KBM-7 (cell line): ENCODE results near the gene KAZN.
A peak's percentile ranks its signal among the peaks of the same experiment; 100 is the strongest.

Experiments used
- DNase-seq: peaks from one replicate; pipeline ENCODE4 v3.0.0-alpha.2; 2015
- in situ Hi-C: fragments of 300-500 bp; cut with MboI; formaldehyde crosslinking; loops from 2 replicates; pipeline ENCODE4 v1.14.3; 2020; ENCODE audit warnings: low sequenced_read_pairs, low pct_unique_long_range_greater_than_20kb, mixed read lengths

KAZN gene

DNA sequence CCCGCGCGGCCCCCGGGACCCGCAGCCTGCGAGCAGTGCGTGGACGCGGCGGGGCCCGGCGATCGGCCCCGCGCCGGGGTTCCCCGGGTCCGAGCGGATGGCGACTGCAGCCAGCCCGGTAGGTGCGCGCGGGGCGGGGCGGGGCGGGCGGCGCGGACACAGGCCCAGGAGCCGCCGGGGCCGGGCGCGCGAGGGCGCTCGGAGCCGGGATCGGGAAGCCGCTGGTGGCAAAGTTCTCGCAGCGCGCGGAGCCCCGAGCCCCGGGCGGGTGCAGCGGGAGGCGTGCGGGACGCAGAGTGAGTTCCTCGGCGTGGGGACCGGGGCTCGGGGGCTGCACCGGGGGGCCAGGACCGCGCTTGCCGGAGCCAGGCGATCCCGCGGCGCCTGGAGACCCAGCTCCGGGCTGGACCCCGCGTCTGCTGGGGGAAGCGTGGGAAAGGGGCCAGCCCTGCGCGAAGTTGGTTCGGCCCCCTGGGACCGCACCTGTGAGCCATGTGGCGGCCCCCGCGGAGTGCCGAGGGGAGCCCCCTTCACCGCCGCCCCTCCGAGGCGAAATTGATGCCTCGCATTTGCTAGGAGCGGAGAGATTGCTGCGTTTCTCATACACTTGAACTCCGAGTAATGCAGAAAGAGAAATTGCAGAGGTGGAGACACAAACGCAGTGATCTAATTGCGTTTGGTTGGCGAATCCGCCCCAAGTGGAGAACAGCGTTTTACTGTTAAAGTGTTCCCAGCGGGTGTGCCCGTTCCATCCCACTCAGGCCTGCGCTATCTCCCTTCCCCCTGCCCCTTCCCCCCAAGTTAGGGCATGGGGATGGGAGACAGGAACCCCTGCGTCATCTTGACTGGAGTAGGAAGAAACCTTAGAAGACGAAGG, 326.2 kb downstream of the KAZN start:
- in situ Hi-C loops, result no loop called here
- DNase-seq, result peak; percentile 40

DNA sequence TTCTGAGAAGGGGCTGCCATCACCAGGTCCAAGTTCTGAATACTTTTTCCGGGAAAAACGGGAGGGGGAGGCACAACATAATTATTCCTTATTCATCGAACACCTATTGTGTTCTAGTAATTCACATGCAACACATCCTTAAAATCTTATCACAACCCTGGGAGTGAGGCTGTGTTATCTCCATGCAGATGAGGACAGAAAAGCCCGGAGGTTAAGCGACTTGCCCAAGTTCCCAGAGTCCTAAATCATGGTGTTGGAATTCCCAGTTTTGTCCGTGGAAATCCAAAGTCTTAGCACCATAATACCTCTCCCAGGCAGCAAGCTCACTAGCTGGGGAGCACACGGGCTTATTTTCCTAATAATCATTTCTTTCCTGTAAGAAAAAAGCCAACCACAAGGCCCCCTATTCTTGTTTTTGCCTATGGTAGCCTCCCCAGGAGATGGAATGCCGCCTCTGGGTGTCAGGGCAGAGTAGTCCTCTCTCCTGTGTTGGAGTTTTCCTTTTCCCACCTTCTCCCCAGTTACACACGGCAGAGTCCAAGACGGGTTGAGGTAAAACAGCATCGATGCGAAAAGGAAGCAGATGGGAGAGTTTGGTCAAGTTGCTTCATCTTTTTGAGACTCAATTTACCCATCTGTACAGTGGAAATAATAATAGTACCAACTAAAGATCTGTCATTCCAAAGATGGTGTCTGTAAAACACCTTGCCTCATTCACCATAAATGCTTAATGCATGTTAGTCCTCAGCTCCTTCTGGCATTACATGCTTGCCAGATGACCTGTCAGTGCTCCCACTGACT, 327.1 kb downstream of the KAZN start:
- in situ Hi-C loops, result no loop called here
- no peak for DNase-seq

DNA sequence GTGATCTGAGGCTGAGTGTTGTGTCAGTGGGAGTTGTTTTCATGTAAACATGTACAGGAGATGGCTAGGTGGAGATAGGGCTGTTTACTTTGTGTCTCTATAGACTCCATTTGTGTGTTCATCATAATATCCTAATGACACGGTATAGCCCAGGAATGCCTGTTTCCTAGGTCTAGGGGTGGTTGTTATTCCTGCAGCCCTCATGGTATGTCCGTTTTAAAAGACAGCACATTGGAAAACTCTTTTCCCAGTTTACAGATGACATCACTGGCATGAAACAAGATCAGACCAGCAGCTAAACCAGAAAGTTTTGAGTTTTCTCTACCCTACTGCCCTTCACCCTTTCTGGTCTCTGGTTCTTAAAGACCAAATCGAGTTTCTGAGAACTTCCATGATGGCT, 327.7 kb downstream of the KAZN start:
- in situ Hi-C loops, result no loop called here
- DNase-seq, result no peak

DNA sequence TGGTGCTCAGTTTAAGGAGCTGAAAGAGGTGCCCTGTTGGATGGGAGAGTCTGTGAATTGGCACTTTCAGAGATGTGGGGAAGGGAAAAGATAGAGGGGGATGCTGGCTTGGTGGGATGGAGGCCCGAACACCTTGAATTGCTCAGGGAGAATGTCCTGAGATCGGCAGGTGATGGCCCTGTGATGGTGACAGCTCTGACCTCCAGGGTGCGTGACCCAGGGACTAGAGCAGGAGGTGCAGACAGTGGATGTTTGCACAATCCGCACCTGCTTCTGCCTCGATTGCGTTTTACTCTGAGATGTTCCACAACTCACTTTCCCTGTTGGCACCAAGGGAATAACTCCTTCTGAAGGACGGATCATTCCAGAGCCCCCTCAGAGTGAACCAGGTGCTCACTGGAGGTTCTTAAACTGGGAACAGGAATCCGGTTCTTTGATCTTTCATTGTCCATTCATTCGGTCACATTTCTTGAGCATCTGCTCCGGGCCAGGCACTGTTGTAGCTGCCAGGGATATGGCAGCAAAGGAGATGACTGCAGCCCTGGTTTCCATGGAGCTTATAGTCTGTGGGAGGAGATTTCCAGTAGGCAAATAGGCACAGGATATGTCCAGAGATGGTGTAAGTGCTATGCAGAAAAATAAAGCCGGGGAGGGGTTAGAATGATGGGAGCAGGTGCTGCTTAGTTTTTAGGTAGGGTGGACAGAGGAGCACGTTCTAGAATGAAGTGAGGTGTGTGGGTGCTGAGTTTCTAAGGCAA, 328.5 kb downstream of the KAZN start:
- in situ Hi-C loops, result no loop called here
- DNase-seq, result no peak

DNA sequence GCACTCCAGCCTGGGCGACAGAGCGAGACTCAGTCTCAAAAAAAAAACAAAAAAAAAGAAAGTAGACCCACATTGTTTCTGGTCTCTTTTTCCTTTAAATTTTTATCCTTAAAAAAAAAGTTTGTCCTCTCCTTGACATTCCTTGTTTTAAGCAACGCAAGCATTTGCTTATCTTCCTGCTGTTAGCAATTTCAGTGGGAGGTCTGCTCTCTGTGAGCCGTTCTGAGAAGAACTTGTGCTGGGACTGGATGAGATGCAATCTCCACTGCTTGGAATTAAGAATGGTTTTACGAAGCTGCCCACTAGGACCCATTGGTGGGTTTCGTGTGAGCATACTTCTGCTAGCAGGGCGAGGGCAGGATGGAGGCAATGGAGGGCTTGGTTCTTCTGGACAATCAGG, 329.9 kb downstream of the KAZN start:
- no peak for DNase-seq
- in situ Hi-C loops, result no loop called here

DNA sequence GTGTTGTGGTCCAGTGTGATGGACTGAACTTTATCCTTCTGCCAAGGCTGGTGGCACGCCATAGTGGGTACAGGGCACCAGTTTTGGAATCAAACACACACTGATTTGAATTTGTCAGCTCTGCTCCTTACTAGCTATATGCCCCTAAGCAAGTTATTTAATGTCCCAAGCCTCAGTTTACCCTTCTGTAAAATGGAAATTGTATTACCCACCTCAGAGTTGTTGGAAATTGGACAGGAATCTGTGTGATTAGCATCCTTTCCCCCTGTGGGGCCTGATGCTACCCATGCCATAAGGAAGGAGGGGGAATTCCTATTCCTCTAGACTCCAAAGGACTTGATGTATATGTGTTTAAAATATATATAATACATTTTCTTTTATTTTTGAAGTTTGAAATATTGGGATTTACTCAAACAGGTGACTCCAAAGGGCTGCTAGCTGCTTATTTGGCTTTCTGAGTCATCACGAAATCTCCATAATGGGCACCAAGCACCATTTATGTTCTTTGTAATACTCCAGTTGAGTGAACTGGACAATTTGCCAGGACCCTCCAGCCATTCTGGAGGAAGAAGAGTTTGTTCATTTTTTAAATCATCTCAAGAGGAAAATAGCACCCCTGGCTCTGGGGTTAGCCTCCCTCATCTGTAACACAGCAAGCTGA, 330.5 kb downstream of the KAZN start:
- in situ Hi-C loops, result no loop called here

DNA sequence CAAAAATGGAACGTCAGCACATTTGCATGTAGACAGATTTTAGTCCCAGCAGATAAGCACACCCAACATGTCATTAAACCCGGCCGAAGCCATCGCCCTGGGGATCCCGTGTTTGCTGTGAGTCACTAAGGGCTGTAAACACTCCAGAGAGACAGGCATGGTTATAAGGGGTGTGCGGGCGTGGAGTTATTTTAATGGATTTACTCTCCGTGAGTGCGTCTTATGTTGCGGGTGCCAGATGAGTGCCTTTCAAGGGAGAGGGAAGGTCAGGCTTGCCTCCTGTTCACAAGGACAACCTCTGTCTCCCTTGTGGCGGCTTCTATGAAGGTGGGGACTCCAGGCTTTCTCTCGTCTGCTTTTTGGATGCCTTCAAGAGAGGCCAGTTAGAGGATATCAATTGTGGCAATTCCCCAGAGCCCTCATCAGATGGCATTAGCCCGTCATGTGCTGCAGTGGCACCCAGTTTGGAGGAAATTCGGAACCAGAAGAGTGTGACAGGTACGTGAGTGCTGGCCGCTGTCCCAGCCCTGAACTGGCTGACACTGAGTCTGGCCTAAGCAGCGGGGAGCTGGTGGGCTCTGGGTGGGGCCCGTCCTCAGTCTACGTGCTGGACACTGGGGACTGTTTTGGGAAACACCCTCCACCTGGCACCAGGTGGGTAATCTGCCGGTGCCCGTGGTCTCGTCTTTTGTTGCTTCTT, 331.2 kb downstream of the KAZN start:
- in situ Hi-C loops, result no loop called here
- no peak for DNase-seq

More for the DNA sequence above, 330.5 kb downstream of the KAZN start:
- no peak for DNase-seq

DNA sequence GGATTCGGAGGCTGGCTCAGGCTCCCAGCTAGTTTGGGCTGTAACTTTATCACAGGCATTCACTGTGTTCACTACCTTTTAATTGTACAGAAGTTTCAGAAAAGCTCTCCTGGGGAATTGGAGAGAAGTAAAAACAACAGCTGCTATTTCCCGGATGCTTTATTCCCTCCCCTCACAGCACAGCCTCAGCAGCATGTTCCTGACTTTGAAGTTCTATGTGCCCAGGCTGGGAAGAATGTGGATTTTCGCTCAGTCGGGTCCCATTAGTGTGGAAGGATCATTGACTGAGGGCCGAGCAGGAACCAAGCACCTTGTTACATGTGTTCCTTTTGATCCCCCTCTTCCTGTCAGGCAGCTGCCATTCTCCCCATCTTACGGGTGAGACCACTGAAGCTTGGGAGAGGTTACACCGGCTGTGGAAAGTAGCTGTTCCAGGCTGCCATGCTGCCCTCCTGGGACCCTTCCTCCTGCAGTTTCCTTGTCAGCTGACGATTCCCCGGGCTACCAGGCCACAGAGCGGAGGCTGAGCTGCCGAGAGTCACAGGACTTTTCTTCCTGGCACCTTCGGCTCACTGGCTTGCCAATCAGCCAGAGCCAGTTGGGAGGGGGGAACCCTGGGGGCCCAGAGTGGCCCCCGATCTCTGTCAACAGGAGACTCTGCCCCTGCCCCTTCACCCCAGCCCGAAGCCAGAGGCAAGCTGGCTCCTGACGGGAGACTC, 331.9 kb downstream of the KAZN start:
- in situ Hi-C loops, result no loop called here
- no peak for DNase-seq

DNA sequence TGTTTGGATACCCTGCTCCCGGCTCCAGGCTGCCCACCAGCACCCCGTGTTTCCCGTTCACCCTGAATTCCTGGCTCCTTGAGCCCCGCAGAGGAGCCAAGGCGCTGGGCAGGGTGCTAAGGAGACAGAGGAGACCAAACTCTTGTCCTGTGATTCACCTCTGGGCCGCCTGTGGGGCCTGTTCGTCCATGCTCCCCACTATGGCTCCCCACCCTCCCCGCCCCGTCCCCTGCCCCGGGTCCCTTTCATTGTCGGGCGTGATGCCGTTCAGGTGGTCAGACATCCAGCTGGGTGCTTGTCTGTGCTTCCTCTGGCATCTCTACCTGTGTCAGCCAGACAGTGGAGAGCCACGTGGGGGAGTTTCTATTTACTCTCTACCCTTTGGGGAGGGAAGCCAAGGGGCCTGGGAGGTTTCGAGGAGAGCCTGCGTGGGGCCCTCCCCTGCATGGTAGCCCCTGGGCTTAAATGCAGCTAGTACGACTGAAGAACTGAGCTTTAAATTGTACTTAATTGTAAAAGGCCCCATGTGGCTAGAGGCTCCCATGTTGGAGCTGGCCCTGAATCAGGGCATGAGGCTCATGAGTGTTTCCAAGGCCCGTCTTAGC, 333.7 kb downstream of the KAZN start:
- in situ Hi-C loops, result no loop called here
- DNase-seq, result no peak

DNA sequence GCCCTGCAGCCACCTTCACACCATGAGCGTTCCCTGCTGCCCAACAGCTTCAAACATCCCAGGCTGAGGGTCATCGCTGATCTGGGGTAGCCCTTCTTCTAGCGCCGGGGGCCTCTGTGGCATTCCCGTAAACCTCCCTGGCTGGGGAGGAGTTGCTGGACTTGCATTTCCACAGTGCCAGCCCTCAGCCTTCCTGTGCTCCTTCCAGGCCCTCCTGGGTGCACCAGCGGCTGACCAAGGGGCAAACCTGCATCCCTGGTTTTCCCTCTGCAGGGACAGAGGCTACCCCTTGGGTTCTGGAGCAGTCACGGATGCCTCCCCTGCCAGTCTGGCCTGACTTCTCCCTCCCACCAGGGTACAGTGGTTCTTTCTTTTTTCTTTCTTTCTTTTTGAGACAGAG, 336.4 kb downstream of the KAZN start:
- no peak for DNase-seq
- in situ Hi-C loops, result no loop called here

DNA sequence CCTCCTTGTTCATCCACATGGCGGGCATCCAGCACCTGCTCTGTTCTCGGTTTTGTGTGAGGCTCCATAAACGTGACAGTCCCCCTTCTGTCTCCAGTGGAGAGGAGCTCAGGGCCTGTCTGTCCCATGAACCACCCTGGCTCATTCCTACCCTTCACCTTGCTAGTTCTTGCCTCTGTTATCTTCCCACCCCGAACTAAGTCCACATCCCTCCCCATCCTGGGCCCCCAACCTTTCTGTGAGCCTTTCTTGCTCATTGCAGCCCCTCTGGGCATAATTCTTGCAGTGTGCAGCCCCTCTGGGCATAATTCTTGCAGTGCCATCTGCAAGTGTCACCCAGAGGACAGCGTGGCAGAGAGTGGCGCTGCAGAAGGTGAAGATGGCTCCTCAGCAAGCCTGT, 338.3 kb downstream of the KAZN start:
- in situ Hi-C loops, result no loop called here
- no peak for DNase-seq

DNA sequence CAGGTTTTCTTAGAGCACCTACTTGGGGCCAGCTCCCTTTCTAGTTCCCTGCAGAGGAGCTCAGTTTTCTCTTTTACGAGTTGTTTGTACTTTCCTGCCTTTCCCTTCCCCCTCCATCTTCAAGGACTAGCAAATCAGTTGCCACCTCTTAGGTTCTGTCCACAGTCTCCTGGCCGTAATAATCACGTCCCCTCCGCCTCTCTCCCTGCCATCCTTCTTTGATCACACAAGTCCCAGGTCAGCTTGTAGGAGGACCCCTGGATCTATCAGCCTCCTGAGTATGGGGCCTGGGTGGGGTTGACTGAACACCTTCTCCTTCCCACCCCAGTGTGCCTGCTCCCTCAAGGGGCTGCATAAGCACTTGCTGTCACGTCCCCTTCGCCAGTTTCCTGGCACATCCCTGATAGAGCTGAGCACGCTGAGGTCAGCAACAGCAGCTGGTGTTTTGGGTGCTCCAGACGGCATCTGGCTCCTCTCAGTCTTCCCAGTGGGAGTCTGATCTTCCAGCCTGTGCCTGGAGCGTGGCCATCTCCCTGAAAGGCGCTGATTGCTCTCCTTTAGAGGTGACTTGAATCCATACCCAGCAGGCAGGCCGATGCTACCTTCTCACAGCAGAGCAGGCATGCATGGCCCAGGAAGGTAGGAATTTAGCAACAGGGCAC, 338.9 kb downstream of the KAZN start:
- DNase-seq, result no peak
- in situ Hi-C loops, result no loop called here

DNA sequence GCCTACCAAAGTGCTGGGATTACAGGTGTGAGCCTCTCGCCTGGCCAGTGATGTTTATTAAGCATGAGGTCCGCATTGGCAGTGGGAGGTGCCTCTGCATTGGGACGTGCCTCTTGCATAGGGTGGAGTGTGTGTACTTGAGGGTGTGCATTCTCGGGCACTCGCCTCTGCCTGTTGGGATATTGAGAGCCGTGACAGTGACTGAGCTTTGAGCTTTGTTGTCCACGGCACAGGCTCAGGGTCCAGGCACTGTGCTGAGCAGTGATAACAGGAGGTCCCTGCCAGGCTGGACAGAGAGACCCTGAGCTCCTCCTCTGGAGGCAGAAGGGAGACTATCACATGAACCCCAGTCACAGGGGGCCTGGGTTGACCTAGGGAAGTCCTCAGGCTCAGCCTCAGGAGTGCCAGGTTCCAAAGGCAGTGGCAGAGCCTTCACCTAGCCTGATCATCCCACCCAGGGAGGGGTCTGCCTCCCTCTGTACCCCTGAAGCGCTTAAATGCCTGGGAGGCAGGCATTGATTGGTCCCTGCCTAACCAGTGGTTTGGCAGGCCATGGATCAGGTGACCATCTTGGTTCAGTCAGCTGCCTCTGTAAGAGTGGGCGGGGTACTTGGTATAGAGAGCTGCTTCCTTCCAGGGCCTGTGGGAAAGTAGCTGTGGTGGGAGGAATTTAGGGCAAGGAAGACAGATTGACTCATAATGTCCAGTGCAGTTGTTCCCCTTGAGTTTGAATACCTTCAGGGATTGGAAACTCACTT, 341.2 kb downstream of the KAZN start:
- in situ Hi-C loops, result no loop called here
- no peak for DNase-seq

DNA sequence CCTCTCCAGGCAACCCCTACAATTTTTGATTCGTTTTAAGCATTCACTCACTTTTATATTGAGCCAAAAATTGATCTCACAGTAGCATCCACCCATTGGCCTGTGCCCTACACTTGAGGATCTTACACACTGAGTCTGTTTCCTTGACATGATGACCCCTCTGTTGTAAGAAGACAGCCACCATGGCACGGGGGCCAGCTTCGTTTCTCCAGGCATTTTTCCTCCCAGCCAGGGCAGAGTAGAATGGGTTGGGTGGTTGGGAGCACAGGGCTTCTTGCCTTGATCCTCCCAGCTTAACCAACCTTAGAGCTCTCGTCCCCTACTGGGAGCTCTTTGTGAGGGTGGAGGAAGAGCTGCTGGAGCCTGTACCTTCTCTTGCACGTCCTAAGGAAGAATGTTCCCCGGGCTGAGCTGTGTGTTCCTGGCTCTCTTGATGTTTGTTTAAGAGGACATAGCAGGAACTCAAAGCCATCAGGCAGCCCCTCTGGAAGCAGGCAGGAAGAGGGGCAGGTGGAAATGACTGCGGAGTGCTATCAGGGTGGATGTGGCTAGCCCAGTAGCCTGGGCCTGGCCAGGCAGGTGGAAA, 341.9 kb downstream of the KAZN start:
- in situ Hi-C loops, result no loop called here
- DNase-seq, result no peak

DNA sequence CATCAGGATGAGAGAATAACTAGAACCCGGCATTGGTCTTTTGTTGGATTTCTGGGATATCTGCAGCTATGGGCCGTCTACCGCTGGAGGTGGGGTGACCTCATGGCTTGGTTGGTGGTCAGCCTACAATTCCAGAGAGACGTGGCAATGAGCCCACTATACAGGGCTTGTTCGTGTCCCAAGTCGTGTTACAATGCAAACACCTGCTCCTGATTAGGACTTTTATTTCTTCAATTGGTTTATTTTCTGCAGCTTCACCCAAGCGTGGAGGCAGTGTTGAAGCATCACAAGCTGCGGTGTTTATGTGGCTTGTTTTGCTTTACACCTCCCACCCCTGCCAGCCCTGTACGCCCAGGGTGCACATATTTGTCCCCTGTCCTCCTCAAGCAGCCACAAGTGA, 343.4 kb downstream of the KAZN start:
- in situ Hi-C loops, result no loop called here
- DNase-seq, result no peak

DNA sequence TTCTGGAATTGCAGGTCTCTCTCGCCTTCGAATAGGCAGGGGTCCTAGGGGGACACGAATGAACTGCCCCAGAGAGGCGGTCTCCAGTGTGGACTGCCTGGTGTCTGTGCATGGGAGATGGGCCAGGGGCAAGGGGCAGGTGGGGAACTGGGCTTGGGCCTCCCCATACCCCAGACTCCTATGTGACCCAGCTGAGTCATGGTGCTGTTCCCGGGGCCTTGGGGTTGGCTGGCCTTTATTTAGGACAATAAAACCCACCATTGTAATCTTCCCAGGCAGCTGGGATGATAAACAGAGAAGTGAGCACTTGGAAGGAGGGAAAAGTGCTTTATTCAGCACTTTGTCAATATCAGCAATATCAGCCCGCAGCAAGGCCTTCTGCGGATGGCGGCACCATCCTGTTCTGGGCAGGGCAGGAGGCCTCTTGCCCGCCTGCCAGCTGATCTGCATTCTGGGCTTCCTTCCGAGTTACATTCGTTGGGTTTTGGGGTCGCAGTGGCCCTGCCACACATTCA, 346.0 kb downstream of the KAZN start:
- DNase-seq, result no peak
- in situ Hi-C loops, result no loop called here
